GM21423 (cell line): ENCODE data around the gene SYN1.

ENCODE experiments used
- ATAC-seq: cut with Tn5 transposase; IDR thresholded peaks from one replicate; pipeline ENCODE4 v1.9.1; 2021; ENCODE audit warnings: mild to moderate bottlenecking, moderate library complexity; ENCODE audit not compliant: unreplicated experiment

Gene SYN1

GRCh38 chrX:47540754-47541538 lies 78.7 kb downstream of the SYN1 start:
- no peak for ATAC-seq

- ATAC-seq = no peak
Observed at GRCh38 chrX:47539860-47540259, 79.8 kb downstream of the SYN1 start.

GRCh38 chrX:47530049-47530448 lies 89.6 kb downstream of the SYN1 start:
- ATAC-seq = no peak

GRCh38 chrX:47529548-47529947 lies 90.1 kb downstream of the SYN1 start:
- ATAC-seq = no peak

- no peak for ATAC-seq
Observed at GRCh38 chrX:47523713-47524166, 95.9 kb downstream of the SYN1 start.

GRCh38 chrX:47523297-47523696 lies 96.4 kb downstream of the SYN1 start:
- peak; percentile 90 for ATAC-seq
